ENCODE data around the gene NEK10. TPM values are rescaled to one million over a fixed set of nuclear protein-coding genes. Genes with fewer than 3 reads are reported as not detected.

NEK10 gene
- total and polyA plus RNA-seq, 2 of the 13 experiments (the other 11 are each of a cell fraction or from before 2014, with no cell fraction given): 2.8 to 14.2 TPM

- no peak for TF ChIP-seq ZNF687 (CRISPR knock-in tag; IDR thresholded peaks at IDR 0.05)
- no peak for TF ChIP-seq SNAPC2 (CRISPR knock-in tag; IDR thresholded peaks at IDR 0.05)
- peak; percentile 26; the same call in 1 of the 2 replicates for TF ChIP-seq CEBPG (CRISPR knock-in tag; IDR thresholded peaks at IDR 0.05)
- TF ChIP-seq MEIS1 (CRISPR knock-in tag; IDR thresholded peaks at IDR 0.05; ENCODE audit: borderline replicate concordance): no peak
- TF ChIP-seq ZNF484 (CRISPR knock-in tag; IDR thresholded peaks at IDR 0.05; ENCODE audit: borderline replicate concordance, low read depth): no peak
- TF ChIP-seq ZNF350 (CRISPR knock-in tag; IDR thresholded peaks at IDR 0.05; ENCODE audit: borderline replicate concordance, low read depth): no peak
- TF ChIP-seq IKZF5 (CRISPR knock-in tag; IDR thresholded peaks at IDR 0.05): peak; percentile 80; the same call in 1 of the 2 replicates
- TF ChIP-seq SAP130 (CRISPR knock-in tag; IDR thresholded peaks at IDR 0.05; ENCODE audit: low read depth): peak; percentile 66; the same call in 1 of the 2 replicates
- no peak for TF ChIP-seq MYC (CRISPR knock-in tag; IDR thresholded peaks at IDR 0.05; ENCODE audit: borderline replicate concordance)
- TF ChIP-seq PPARG (CRISPR knock-in tag; conservative IDR thresholded peaks at IDR 0.05): 0 out of 2 replicates have a peak, but pooled peaks have one; percentile 16
- no peak for TF ChIP-seq ZNF251 (CRISPR knock-in tag; IDR thresholded peaks at IDR 0.05)
- peak; percentile 41; the same call in 1 of the 2 replicates for TF ChIP-seq ZBTB25 (CRISPR knock-in tag; IDR thresholded peaks at IDR 0.05)
- peak; percentile 29; the same call in 1 of the 2 replicates for TF ChIP-seq HNF4A (CRISPR knock-in tag; IDR thresholded peaks at IDR 0.05)
- no peak for TF ChIP-seq RFXAP (CRISPR knock-in tag; IDR thresholded peaks at IDR 0.05; ENCODE audit: borderline replicate concordance)
- TF ChIP-seq EED (CRISPR knock-in tag; IDR thresholded peaks at IDR 0.05): no peak
- TF ChIP-seq ISL2 (CRISPR knock-in tag; IDR thresholded peaks at IDR 0.05): peak; percentile 81
- TF ChIP-seq MED13 (CRISPR knock-in tag; IDR thresholded peaks at IDR 0.05): no peak
- TF ChIP-seq NCOA2 (CRISPR knock-in tag; IDR thresholded peaks at IDR 0.05): peak; percentile 76; the same call in 1 of the 2 replicates
- peak in 1 of 2 experiments; percentile 85; a peak in 1 of 4 replicates for TF ChIP-seq EP300 (IDR thresholded peaks at IDR 0.05; ENCODE audit: low read depth in 2 of 2, low read length in 2 of 2)
- no peak for TF ChIP-seq EP300 (CRISPR knock-in tag; IDR thresholded peaks at IDR 0.05; ENCODE audit: borderline replicate concordance)
- no peak for TF ChIP-seq TBP (CRISPR knock-in tag; IDR thresholded peaks at IDR 0.05)
- TF ChIP-seq NCOA1 (CRISPR knock-in tag; IDR thresholded peaks at IDR 0.05): no peak
- TF ChIP-seq RAD51 (IDR thresholded peaks at IDR 0.05; ENCODE audit: borderline replicate concordance): no peak
- TF ChIP-seq BRF2 (CRISPR knock-in tag; IDR thresholded peaks at IDR 0.05): no peak
These were observed 87.5 kb downstream of the NEK10 start (continued) for GRCh38 chr3:27281671-27282150.

Data from HepG2 (cell line).